B cell (primary cell): ENCODE results near the gene RNF213. TPM values are rescaled to one million over a fixed set of nuclear protein-coding genes. Genes with fewer than 3 reads are reported as not detected.
A peak's percentile ranks its signal among the peaks of the same experiment; 100 is the strongest.

Source experiments
- ATAC-seq: fragments of 200-7000 bp; cut with Tn5 transposase; one replicate; pipeline ENCODE4 v1.10.0; 2021; ENCODE audit warnings: low read depth, mild to moderate bottlenecking, moderate number of reproducible peaks, moderate library complexity
- CTCF ChIA-PET: fragments of 350-600 bp; sonication (Branson Sonifier 250); formaldehyde crosslinking; loops from one replicate; lab custom pipeline; 2021; ENCODE audit warnings: antibody characterized with exemption, inconsistent platforms; lab: Charles Lee
- POLR2A ChIA-PET: fragments of 350-600 bp; sonication (Branson Sonifier 250); formaldehyde crosslinking; loops from one replicate; lab custom pipeline; 2021; ENCODE audit warnings: antibody characterized with exemption; lab: Charles Lee
- DNase-seq: peaks from one replicate; pipeline ENCODE4 v3.0.0; 2013
- H2AFZ ChIP-seq: 2 replicates; pipeline ENCODE4 v1.6.1; 2012; ENCODE audit warnings: mild to moderate bottlenecking, low read depth, low read length; ENCODE audit not compliant: insufficient read depth, poor library complexity, severe bottlenecking
- H3K27ac ChIP-seq, 2 donors: 1 replicate in 1 of 2; 2 replicates in 1 of 2; pipeline ENCODE4 v1.5.1; 2012 to 2013; ENCODE audit warnings: low read length in 2 of 2, mild to moderate bottlenecking in 2 of 2, moderate library complexity in 1 of 2
- H3K27me3 ChIP-seq, 4 experiments: fragments of 200-600 bp in 1 of 4; sonication (generic) in 1 of 4; replicated peaks in 1 of 4; 1 replicate in 2 of 4; 2 replicates in 2 of 4; pipeline versions ENCODE4 v1.6.1 to v1.7.0; 2013 to 2016; ENCODE audit warnings: low read length in 3 of 4, mild to moderate bottlenecking in 2 of 4, mixed read lengths in 1 of 4, moderate library complexity in 1 of 4; ENCODE audit not compliant: insufficient read depth in 4 of 4, control insufficient read depth in 3 of 4; ENCODE audit errors: control extremely low read depth in 1 of 4
- H3K36me3 ChIP-seq, 2 experiments: replicated peaks in 1 of 2; 1 replicate in 1 of 2; 2 replicates in 1 of 2; pipeline versions ENCODE4 v1.6.1 to v1.7.1; 2013; ENCODE audit warnings: low read length in 1 of 2; ENCODE audit not compliant: insufficient read depth in 2 of 2, control insufficient read depth in 1 of 2; ENCODE audit errors: control extremely low read depth in 1 of 2, extremely low read depth in 1 of 2
- H3K4me1 ChIP-seq, 2 donors: fragments of 200-600 bp in 1 of 2; sonication (generic) in 1 of 2; 1 replicate in 1 of 2; 2 replicates in 1 of 2; pipeline versions ENCODE4 v1.5.1 to v1.6.1; 2013 to 2017; ENCODE audit warnings: low read length in 2 of 2; ENCODE audit not compliant: control insufficient read depth in 2 of 2, insufficient read depth in 2 of 2
- H3K4me2 ChIP-seq: replicated peaks from 2 replicates; pipeline ENCODE3; 2012; ENCODE audit warnings: mild to moderate bottlenecking, low read depth, low read length; ENCODE audit not compliant: poor library complexity, severe bottlenecking
- H3K4me3 ChIP-seq, 5 experiments: fragments of 200-600 bp in 1 of 5; sonication (generic) in 1 of 5; 1 replicate in 3 of 5; 2 replicates in 2 of 5; pipeline versions ENCODE4 v1.5.1 to v1.7.0; 2011 to 2016; ENCODE audit warnings: low read length in 4 of 5, mild to moderate bottlenecking in 4 of 5, low read depth in 2 of 5, control low read depth in 1 of 5, moderate library complexity in 1 of 5; ENCODE audit not compliant: insufficient read depth in 1 of 5; ENCODE audit errors: control extremely low read depth in 1 of 5, extremely low read depth in 1 of 5
- H3K79me2 ChIP-seq: fragments of 200-600 bp; sonication (generic); one replicate; pipeline ENCODE4 v1.6.0; 2016; ENCODE audit warnings: low read length; ENCODE audit not compliant: control insufficient read depth, insufficient read depth
- H3K9ac ChIP-seq: fragments of 200-600 bp; sonication (generic); 2 replicates; pipeline ENCODE4 v1.6.1; 2017; ENCODE audit warnings: mild to moderate bottlenecking, low read length, moderate library complexity
- H3K9me3 ChIP-seq, 3 donors: one replicate each; pipeline versions ENCODE4 v1.6.1 to v1.7.1; 2013; ENCODE audit warnings: low read length in 2 of 3; ENCODE audit not compliant: control insufficient read depth in 2 of 3, insufficient read depth in 1 of 3; ENCODE audit errors: control extremely low read depth in 1 of 3
- H4K20me1 ChIP-seq: 2 replicates; pipeline ENCODE4 v1.6.0; 2012; ENCODE audit warnings: mild to moderate bottlenecking, low read length; ENCODE audit not compliant: insufficient read depth, control insufficient read depth, poor library complexity, severe bottlenecking
- H3K27ac Mint-ChIP-seq: one replicate; pipeline ENCODE4 v1.8.0; 2021; ENCODE audit warnings: mixed read lengths
- H3K27me3 Mint-ChIP-seq: one replicate; pipeline ENCODE4 v1.8.0; 2021; ENCODE audit warnings: mixed read lengths
- H3K4me1 Mint-ChIP-seq: one replicate; pipeline ENCODE4 v1.8.0; 2021; ENCODE audit warnings: mixed read lengths
- H3K4me3 Mint-ChIP-seq: one replicate; pipeline ENCODE4 v1.8.0; 2021; ENCODE audit warnings: mixed read lengths
- H3K9me3 Mint-ChIP-seq: one replicate; pipeline ENCODE4 v1.8.0; 2022; ENCODE audit warnings: mixed read lengths; ENCODE audit not compliant: insufficient read depth
- EZH2 ChIP-seq: IDR thresholded peaks from 2 replicates; pipeline ENCODE4 v1.6.1; 2012; ENCODE audit warnings: borderline replicate concordance, low read depth, mild to moderate bottlenecking, moderate library complexity, low read length; ENCODE audit not compliant: insufficient read depth, poor library complexity, severe bottlenecking
- WGBS: methylation state at CpG from one replicate; pipeline ENCODE4 v1.1.5; 2013; ENCODE audit warnings: missing lambda C conversion rate; ENCODE audit not compliant: insufficient coverage; 5-methylcytosine and 5-hydroxymethylcytosine counted together
- intact Hi-C: fragments of 100-400 bp; cut with micrococcal nuclease; formaldehyde crosslinking; loops from one replicate; pipeline ENCODE4 v1.10.0; 2022
- polyA plus RNA-seq: library from polyadenylated mRNA; depleted of rRNA; stranded (reverse); fragments of >200 nt; gene quantifications from 2 replicates; pipeline ENCODE4 v1.2.3, GENCODE V29; 2012
- total RNA-seq, 2 donors: library from RNA; stranded (reverse); fragments of 120-200 nt in 1 of 2; gene quantifications; 1 replicate in 1 of 2; 2 replicates in 1 of 2; pipeline versions ENCODE4 v1.2.3 to v1.2.4, GENCODE V29; 2013 to 2022
- TF ChIP-seq, protein P1 (sequence below): fragments of 200-600 bp; IDR thresholded peaks from one replicate; pipeline ENCODE4 v1.8.0; 2022; ENCODE audit warnings: antibody characterized with exemption, mild to moderate bottlenecking

The RNF213 gene
- total and polyA plus RNA-seq, 2 donors (not counting 1 experiment from before 2014, with no cell fraction given), result 121 to 287 TPM

- no peak overlapping the region for H3K9ac ChIP-seq
- peaks cover 5% of the 10 kb centered on the region for H3K4me1 Mint-ChIP-seq
- H3K27ac ChIP-seq, result no peak overlapping the region
- POLR2A ChIA-PET, result no interaction called here
- H3K27ac Mint-ChIP-seq, result peak overlapping the region; percentile 20
- no peak for ATAC-seq
- CTCF ChIA-PET, result interaction anchor here (1.1 kb wide), 1 partner anchor 19 kb away, joined by 3 read pairs; no protein-coding TSS in a partner anchor
- H3K9me3 Mint-ChIP-seq, result no peaks in the 10 kb centered on the region
- H3K4me1 ChIP-seq, result no peaks in the 10 kb centered on the region
- H3K36me3 ChIP-seq, result peaks cover 0 to 36% of the 10 kb centered on the region in 2 experiments
- intact Hi-C loops, result no loop called here
- H4K20me1 ChIP-seq, result peaks cover 74% of the 10 kb centered on the region
- H3K4me3 Mint-ChIP-seq, result no peak overlapping the region
- no peak overlapping the region for H3K4me2 ChIP-seq
- no peak for TF ChIP-seq EZH2
- TF ChIP-seq, protein P1, sequence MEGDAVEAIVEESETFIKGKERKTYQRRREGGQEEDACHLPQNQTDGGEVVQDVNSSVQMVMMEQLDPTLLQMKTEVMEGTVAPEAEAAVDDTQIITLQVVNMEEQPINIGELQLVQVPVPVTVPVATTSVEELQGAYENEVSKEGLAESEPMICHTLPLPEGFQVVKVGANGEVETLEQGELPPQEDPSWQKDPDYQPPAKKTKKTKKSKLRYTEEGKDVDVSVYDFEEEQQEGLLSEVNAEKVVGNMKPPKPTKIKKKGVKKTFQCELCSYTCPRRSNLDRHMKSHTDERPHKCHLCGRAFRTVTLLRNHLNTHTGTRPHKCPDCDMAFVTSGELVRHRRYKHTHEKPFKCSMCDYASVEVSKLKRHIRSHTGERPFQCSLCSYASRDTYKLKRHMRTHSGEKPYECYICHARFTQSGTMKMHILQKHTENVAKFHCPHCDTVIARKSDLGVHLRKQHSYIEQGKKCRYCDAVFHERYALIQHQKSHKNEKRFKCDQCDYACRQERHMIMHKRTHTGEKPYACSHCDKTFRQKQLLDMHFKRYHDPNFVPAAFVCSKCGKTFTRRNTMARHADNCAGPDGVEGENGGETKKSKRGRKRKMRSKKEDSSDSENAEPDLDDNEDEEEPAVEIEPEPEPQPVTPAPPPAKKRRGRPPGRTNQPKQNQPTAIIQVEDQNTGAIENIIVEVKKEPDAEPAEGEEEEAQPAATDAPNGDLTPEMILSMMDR, result no peak
- H3K4me3 ChIP-seq, result no peak overlapping the region
- H3K27me3 Mint-ChIP-seq, result no peaks in the 10 kb centered on the region
- no peaks in the 10 kb centered on the region for H3K27me3 ChIP-seq
- H3K79me2 ChIP-seq, result peaks cover 57% of the 10 kb centered on the region
- WGBS, result 81% methylated on average over 13 of the region's 19 CpGs
- DNase-seq, result no peak
- H2AFZ ChIP-seq, result no peak overlapping the region
- H3K9me3 ChIP-seq, result no peaks in the 10 kb centered on the region
Observed at GRCh38 chr17:80283116-80283852, 22.6 kb downstream of the RNF213 start.

GRCh38 chr17:80284631-80285030, 24.0 kb downstream of the RNF213 start:
- H3K4me2 ChIP-seq, result no peak overlapping the region
- H3K27me3 Mint-ChIP-seq, result no peaks in the 10 kb centered on the region
- peaks cover 71% of the 10 kb centered on the region for H4K20me1 ChIP-seq
- no peaks in the 10 kb centered on the region for H3K9me3 ChIP-seq
- peaks cover 0 to 42% of the 10 kb centered on the region in 2 experiments for H3K36me3 ChIP-seq
- peaks cover 52% of the 10 kb centered on the region for H3K79me2 ChIP-seq
- intact Hi-C loops, result no loop called here
- no peak overlapping the region for H2AFZ ChIP-seq
- no peaks in the 10 kb centered on the region for H3K27me3 ChIP-seq
- no peaks in the 10 kb centered on the region for H3K9me3 Mint-ChIP-seq
- no peak overlapping the region for H3K27ac Mint-ChIP-seq
- H3K4me1 Mint-ChIP-seq, result peaks cover 5% of the 10 kb centered on the region
- H3K4me1 ChIP-seq, result no peaks in the 10 kb centered on the region
- no peak overlapping the region for H3K9ac ChIP-seq
- WGBS, result 89% methylated on average over 7 of the region's 11 CpGs
- CTCF ChIA-PET, result interaction anchor here (1.1 kb wide), 1 partner anchor 18 kb away, joined by 3 read pairs; no protein-coding TSS in a partner anchor
- no peak overlapping the region for H3K4me3 Mint-ChIP-seq
- ATAC-seq (no peak), DNase-seq (no peak)
- H3K4me3 ChIP-seq, result no peak overlapping the region
- TF ChIP-seq, protein P1, result no peak
- no peak for TF ChIP-seq EZH2
- POLR2A ChIA-PET, result no interaction called here
- H3K27ac ChIP-seq, result no peak overlapping the region
